Neural cell (in vitro differentiated cells): ENCODE measurements around the gene ABCA1.

Experiments used
- CTCF ChIP-seq: fragments of 450-650 bp; IDR thresholded peaks from 2 replicates; pipeline ENCODE4 v1.5.1; 2014; ENCODE audit warnings: antibody characterized with exemption, mild to moderate bottlenecking, moderate library complexity; ENCODE audit not compliant: poor library complexity, severe bottlenecking
- MXI1 ChIP-seq: fragments of 450-650 bp; conservative IDR thresholded peaks from 2 replicates; pipeline ENCODE4 v1.6.1; 2014; ENCODE audit warnings: antibody characterized with exemption, mild to moderate bottlenecking; ENCODE audit not compliant: poor library complexity, severe bottlenecking
- RAD21 ChIP-seq: fragments of 450-650 bp; conservative IDR thresholded peaks from 2 replicates; pipeline ENCODE4 v1.6.1; 2014; ENCODE audit warnings: antibody characterized with exemption, mild to moderate bottlenecking, moderate library complexity
- SMC3 ChIP-seq: fragments of 450-650 bp; conservative IDR thresholded peaks from 2 replicates; pipeline ENCODE4 v1.6.1; 2014; ENCODE audit warnings: antibody characterized with exemption, mild to moderate bottlenecking, moderate library complexity; ENCODE audit not compliant: poor library complexity

GRCh38 chr9:104950838-104951237, 22.9 kb upstream of the ABCA1 start:
- TF ChIP-seq CTCF (no peak), RAD21 (no peak), MXI1 (no peak), SMC3 (no peak)
